GM23338 (cell line): ENCODE data around the gene NOPCHAP1. TPM values are rescaled to one million over a fixed set of nuclear protein-coding genes. Genes with fewer than 3 reads are reported as not detected.

Source experiments
- ATAC-seq: fragments of 200-7000 bp; cut with Tn5 transposase; 3 replicates; pipeline ENCODE4 v1.9.1; 2020
- DNase-seq: peaks from one replicate; pipeline ENCODE4 v3.0.0-alpha.2; 2015; ENCODE audit warnings: low spot score
- H2AFZ ChIP-seq: fragments of 200-600 bp; sonication (generic); 2 replicates; pipeline ENCODE4 v1.8.0; 2016; ENCODE audit warnings: antibody characterized with exemption, mild to moderate bottlenecking, moderate library complexity
- H3F3A ChIP-seq: fragments of 200-600 bp; sonication (generic); replicated peaks from 2 replicates; pipeline ENCODE4 v1.8.0; 2017; ENCODE audit warnings: antibody characterized with exemption, mixed run types, low read depth
- H3K27ac ChIP-seq: fragments of 200-600 bp; sonication (generic); 2 replicates; pipeline ENCODE4 v1.6.1; 2016; ENCODE audit warnings: low read depth
- H3K27me3 ChIP-seq: fragments of 200-600 bp; sonication (generic); 2 replicates; pipeline ENCODE4 v1.8.0; 2016; ENCODE audit warnings: mild to moderate bottlenecking, mixed run types, moderate library complexity; ENCODE audit not compliant: insufficient read depth
- H3K36me3 ChIP-seq: fragments of 200-600 bp; sonication (generic); 2 replicates; pipeline ENCODE4 v1.8.0; 2016; ENCODE audit warnings: mild to moderate bottlenecking; ENCODE audit not compliant: insufficient read depth
- H3K4me1 ChIP-seq: fragments of 200-600 bp; sonication (generic); 2 replicates; pipeline ENCODE4 v1.8.0; 2016; ENCODE audit warnings: mild to moderate bottlenecking, moderate library complexity; ENCODE audit not compliant: insufficient read depth
- H3K4me2 ChIP-seq: fragments of 200-600 bp; sonication (generic); 2 replicates; pipeline ENCODE4 v1.7.1; 2017; ENCODE audit warnings: mixed run types
- H3K4me3 ChIP-seq: fragments of 200-600 bp; sonication (generic); 2 replicates; pipeline ENCODE4 v1.6.1; 2016; ENCODE audit warnings: mixed run types
- H3K79me2 ChIP-seq: fragments of 200-600 bp; sonication (generic); replicated peaks from 2 replicates; pipeline ENCODE4 v1.8.0; 2017; ENCODE audit warnings: mild to moderate bottlenecking; ENCODE audit not compliant: insufficient read depth
- H3K9me2 ChIP-seq: fragments of 200-600 bp; sonication (generic); 2 replicates; pipeline ENCODE4 v1.8.0; 2017; ENCODE audit not compliant: insufficient read depth
- H4K20me1 ChIP-seq: fragments of 200-600 bp; sonication (generic); replicated peaks from 2 replicates; pipeline ENCODE4 v1.8.0; 2017; ENCODE audit warnings: mild to moderate bottlenecking; ENCODE audit not compliant: insufficient read depth
- H3K27ac Mint-ChIP-seq: 2 replicates; pipeline ENCODE4 v1.8.0; 2020; ENCODE audit warnings: inconsistent platforms, mild to moderate bottlenecking, moderate library complexity, mixed read lengths
- H3K27me3 Mint-ChIP-seq: 3 replicates; pipeline ENCODE4 v1.8.0; 2022; ENCODE audit warnings: low read depth, mild to moderate bottlenecking, moderate library complexity, mixed read lengths, inconsistent platforms; ENCODE audit not compliant: insufficient read depth, poor library complexity
- H3K36me3 Mint-ChIP-seq: 3 replicates; pipeline ENCODE4 v1.8.0; 2021; ENCODE audit warnings: low read depth, mild to moderate bottlenecking, inconsistent platforms, moderate library complexity, mixed read lengths
- H3K4me1 Mint-ChIP-seq: 3 replicates; pipeline ENCODE4 v1.8.0; 2020; ENCODE audit warnings: mild to moderate bottlenecking, inconsistent platforms, mixed read lengths
- H3K4me3 Mint-ChIP-seq: 3 replicates; pipeline ENCODE4 v1.8.0; 2021; ENCODE audit warnings: moderate library complexity, mild to moderate bottlenecking, inconsistent platforms, mixed read lengths
- H3K9me3 Mint-ChIP-seq: 3 replicates; pipeline ENCODE4 v1.8.0; 2020; ENCODE audit warnings: moderate library complexity, mild to moderate bottlenecking, inconsistent platforms, mixed read lengths
- CREB1 ChIP-seq: fragments of 250-450 bp; sonication (Bioruptor Pico); IDR thresholded peaks from 2 replicates; pipeline ENCODE4 v1.5.0; 2020; ENCODE audit warnings: low read depth, mild to moderate bottlenecking, moderate library complexity
- JUNB ChIP-seq: IDR thresholded peaks from one replicate; pipeline ENCODE4 v1.6.1; 2016; ENCODE audit warnings: antibody characterized with exemption; ENCODE audit not compliant: unreplicated experiment
- NANOG ChIP-seq: IDR thresholded peaks from 2 replicates; pipeline ENCODE4 v1.6.1; 2016; ENCODE audit warnings: antibody characterized with exemption, borderline replicate concordance
- POLR2AphosphoS5 ChIP-seq: IDR thresholded peaks from 2 replicates; pipeline ENCODE4 v1.6.1; 2016; ENCODE audit warnings: antibody characterized with exemption, low read depth
- STAT1 ChIP-seq: IDR thresholded peaks from one replicate; pipeline ENCODE4 v1.6.1; 2016; ENCODE audit warnings: antibody characterized with exemption; ENCODE audit not compliant: unreplicated experiment
- ZNF114 ChIP-seq: fragments of 250-450 bp; sonication (Bioruptor Pico); IDR thresholded peaks from 2 replicates; pipeline ENCODE4 v1.5.0; 2020; ENCODE audit warnings: mild to moderate bottlenecking, moderate library complexity
- ZNF331 ChIP-seq: fragments of 250-450 bp; sonication (Bioruptor Pico); IDR thresholded peaks from 2 replicates; pipeline ENCODE4 v1.5.0; 2020; ENCODE audit warnings: low read depth, mild to moderate bottlenecking, moderate library complexity
- polyA plus RNA-seq: library from polyadenylated mRNA; unstranded; fragments of >200 nt; fragmentation: Nextera tagmentation; extraction: Ambion mirVana; gene quantifications from 2 replicates; pipeline ENCODE4 v1.2.1, GENCODE V29; 2016
- total RNA-seq: library from RNA; depleted of rRNA; stranded (reverse); fragments of >200 nt; shearing (Covaris generic); gene quantifications from 2 replicates; pipeline ENCODE4 v1.2.3, GENCODE V29; 2014
- TF ChIP-seq, protein P1 (sequence below): IDR thresholded peaks from one replicate; pipeline ENCODE4 v1.6.1; 2018; ENCODE audit warnings: antibody characterized with exemption; ENCODE audit not compliant: unreplicated experiment
- TF ChIP-seq, protein P2 (sequence below): IDR thresholded peaks from 2 replicates; pipeline ENCODE4 v1.6.1; 2016; ENCODE audit warnings: antibody characterized with exemption

NOPCHAP1 gene
- total and polyA plus RNA-seq, 2 experiments from 2014 or later: 14.7 to 221 TPM

DNA sequence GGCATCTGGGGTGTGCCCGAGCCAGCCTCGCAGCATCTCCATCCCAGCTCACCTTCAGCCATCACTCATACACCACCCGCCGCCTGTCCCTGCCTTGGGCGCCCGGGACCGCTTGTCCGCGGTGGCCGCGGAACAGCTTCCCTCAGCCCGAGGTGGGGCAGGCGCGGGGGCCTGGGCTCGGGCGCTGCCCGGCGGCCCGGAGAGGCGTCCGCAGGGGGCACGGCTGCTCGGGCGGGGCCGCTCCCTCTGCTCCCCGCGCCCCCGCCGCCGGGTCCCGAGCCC, 28.5 kb upstream of the NOPCHAP1 start:
- H4K20me1 ChIP-seq: peaks cover 10% of the 10 kb centered on the region
- TF ChIP-seq NANOG: no peak
- peak overlapping the region; percentile 61 for H2AFZ ChIP-seq
- peak overlapping the region; percentile 89 for H3K4me2 ChIP-seq
- no peaks in the 10 kb centered on the region for H3K9me2 ChIP-seq
- H3K4me1 Mint-ChIP-seq: peaks cover 16% of the 10 kb centered on the region; the same call in 2 of the 3 replicates
- ATAC-seq (peak; percentile 64), DNase-seq (peak; percentile 63)
- H3K27me3 Mint-ChIP-seq: peaks cover 19% of the 10 kb centered on the region
- H3K27ac ChIP-seq: no peak overlapping the region
- H3K27me3 ChIP-seq: peaks cover 35% of the 10 kb centered on the region
- 0 out of 2 replicates have a peak, but pooled peaks cover 6% of the 10 kb centered on the region for H3F3A ChIP-seq
- H3K79me2 ChIP-seq: no peaks in the 10 kb centered on the region
- peak overlapping the region; percentile 77 for H3K4me3 Mint-ChIP-seq
- 0 out of 2 replicates have a peak, but pooled peaks cover 9% of the 10 kb centered on the region for H3K4me1 ChIP-seq
- peak overlapping the region; percentile 75 for H3K4me3 ChIP-seq
- H3K36me3 ChIP-seq: no peaks in the 10 kb centered on the region
- no peaks in the 10 kb centered on the region for H3K9me3 Mint-ChIP-seq
- H3K27ac Mint-ChIP-seq: no peak overlapping the region
- H3K36me3 Mint-ChIP-seq: no peaks in the 10 kb centered on the region

DNA sequence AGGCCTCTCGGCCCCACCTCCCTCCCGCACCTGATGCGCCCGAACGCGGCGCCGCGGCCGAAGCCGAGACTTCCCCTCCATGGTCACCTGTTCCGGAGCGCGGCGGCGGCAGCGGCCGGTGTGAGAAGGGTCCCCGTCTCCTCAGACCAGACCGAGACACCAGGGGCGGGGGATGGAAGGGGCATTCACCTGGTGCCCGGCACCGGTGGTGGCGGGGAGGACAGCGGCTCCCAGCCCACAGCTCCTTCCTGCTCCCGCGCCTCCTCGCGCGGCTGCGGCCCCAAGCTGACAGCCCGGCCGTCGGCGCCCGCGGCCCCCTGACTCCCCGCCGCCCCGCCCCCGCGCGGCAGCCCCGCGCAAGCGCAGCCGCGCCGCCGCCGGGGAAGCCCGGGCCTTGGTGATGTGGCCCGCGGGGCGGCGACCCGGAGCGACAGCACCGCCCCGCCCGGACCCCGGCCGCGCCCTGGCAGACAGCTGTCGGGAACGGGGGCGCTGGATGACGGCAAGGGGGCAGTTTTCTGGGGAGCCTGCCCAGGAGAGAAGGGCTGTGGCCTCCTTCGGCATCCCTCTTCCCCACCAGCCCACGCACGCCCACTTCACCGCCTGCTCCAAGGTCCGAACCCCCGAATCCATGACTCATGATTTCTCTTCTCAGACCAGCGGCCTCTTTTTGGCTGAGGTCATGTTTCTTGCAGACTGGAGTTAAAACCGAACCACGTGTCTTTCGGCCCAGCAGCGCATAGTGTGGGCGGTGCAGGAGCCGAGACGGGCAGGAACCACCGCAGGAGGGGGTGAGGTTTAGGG, 27.9 kb upstream of the NOPCHAP1 start, which contains the start of gene SLC41A2:
Gene SLC41A2 (minus strand): TSS at position 290 of the 804 bp plus-strand sequence. CDS start 29,763 bp downstream, outside the sequence.
- peaks cover 35% of the 10 kb centered on the region for H3K27me3 ChIP-seq
- H3K36me3 ChIP-seq: no peaks in the 10 kb centered on the region
- DNase-seq (peak; percentile 83), ATAC-seq (peak; percentile 76)
- TF ChIP-seq STAT1 (no peak), POLR2AphosphoS5 (no peak), JUNB (no peak), ZNF114 (CRISPR knock-in tag) (no peak), CREB1 (CRISPR knock-in tag) (0 out of 2 replicates have a peak, but pooled peaks have one; percentile 12), ZNF331 (CRISPR knock-in tag) (no peak)
- TF ChIP-seq, protein P1, sequence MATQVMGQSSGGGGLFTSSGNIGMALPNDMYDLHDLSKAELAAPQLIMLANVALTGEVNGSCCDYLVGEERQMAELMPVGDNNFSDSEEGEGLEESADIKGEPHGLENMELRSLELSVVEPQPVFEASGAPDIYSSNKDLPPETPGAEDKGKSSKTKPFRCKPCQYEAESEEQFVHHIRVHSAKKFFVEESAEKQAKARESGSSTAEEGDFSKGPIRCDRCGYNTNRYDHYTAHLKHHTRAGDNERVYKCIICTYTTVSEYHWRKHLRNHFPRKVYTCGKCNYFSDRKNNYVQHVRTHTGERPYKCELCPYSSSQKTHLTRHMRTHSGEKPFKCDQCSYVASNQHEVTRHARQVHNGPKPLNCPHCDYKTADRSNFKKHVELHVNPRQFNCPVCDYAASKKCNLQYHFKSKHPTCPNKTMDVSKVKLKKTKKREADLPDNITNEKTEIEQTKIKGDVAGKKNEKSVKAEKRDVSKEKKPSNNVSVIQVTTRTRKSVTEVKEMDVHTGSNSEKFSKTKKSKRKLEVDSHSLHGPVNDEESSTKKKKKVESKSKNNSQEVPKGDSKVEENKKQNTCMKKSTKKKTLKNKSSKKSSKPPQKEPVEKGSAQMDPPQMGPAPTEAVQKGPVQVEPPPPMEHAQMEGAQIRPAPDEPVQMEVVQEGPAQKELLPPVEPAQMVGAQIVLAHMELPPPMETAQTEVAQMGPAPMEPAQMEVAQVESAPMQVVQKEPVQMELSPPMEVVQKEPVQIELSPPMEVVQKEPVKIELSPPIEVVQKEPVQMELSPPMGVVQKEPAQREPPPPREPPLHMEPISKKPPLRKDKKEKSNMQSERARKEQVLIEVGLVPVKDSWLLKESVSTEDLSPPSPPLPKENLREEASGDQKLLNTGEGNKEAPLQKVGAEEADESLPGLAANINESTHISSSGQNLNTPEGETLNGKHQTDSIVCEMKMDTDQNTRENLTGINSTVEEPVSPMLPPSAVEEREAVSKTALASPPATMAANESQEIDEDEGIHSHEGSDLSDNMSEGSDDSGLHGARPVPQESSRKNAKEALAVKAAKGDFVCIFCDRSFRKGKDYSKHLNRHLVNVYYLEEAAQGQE: no peak
- TF ChIP-seq, protein P2, sequence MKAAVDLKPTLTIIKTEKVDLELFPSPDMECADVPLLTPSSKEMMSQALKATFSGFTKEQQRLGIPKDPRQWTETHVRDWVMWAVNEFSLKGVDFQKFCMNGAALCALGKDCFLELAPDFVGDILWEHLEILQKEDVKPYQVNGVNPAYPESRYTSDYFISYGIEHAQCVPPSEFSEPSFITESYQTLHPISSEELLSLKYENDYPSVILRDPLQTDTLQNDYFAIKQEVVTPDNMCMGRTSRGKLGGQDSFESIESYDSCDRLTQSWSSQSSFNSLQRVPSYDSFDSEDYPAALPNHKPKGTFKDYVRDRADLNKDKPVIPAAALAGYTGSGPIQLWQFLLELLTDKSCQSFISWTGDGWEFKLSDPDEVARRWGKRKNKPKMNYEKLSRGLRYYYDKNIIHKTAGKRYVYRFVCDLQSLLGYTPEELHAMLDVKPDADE: 0 out of 2 replicates have a peak, but pooled peaks have one; percentile 36
- H3K4me1 Mint-ChIP-seq: peaks cover 18% of the 10 kb centered on the region; the same call in 2 of the 3 replicates
- H3K4me2 ChIP-seq: peak within 1 kb of the TSS; percentile 89
- H3K4me3 ChIP-seq: peak within 1 kb of the TSS; percentile 75
- peak within 1 kb of the TSS; percentile 77; the same call in 1 of the 2 replicates for H3K27ac Mint-ChIP-seq
- H3K9me2 ChIP-seq: no peaks in the 10 kb centered on the region
- H3K9me3 Mint-ChIP-seq: no peaks in the 10 kb centered on the region
- 0 out of 2 replicates have a peak, but pooled peaks cover 9% of the 10 kb centered on the region for H3K4me1 ChIP-seq
- H4K20me1 ChIP-seq: peaks cover 9% of the 10 kb centered on the region
- H3K4me3 Mint-ChIP-seq: peak within 1 kb of the TSS; percentile 88
- H3K36me3 Mint-ChIP-seq: no peaks in the 10 kb centered on the region
- peaks cover 19% of the 10 kb centered on the region for H3K27me3 Mint-ChIP-seq
- peak within 1 kb of the TSS; percentile 99 for H2AFZ ChIP-seq
- no peaks in the 10 kb centered on the region for H3K79me2 ChIP-seq
- H3F3A ChIP-seq: 0 out of 2 replicates have a peak, but pooled peaks cover 6% of the 10 kb centered on the region
- 0 out of 2 replicates have a peak within 1 kb of the TSS, but pooled peaks have one; percentile 21 for H3K27ac ChIP-seq
